SK-N-MC (cell line): ENCODE results near the gene SOD1.
A peak's percentile ranks its signal among the peaks of the same experiment; 100 is the strongest.

Source experiments
- DNase-seq: peaks from one replicate; pipeline ENCODE4 v3.0.0-alpha.2; 2011; ENCODE audit warnings: low read depth, low spot score
- H3K27ac ChIP-seq: fragments of 200-600 bp; sonication (generic); 2 replicates; pipeline ENCODE4 v1.5.1; 2016; ENCODE audit warnings: mixed run types
- H3K36me3 ChIP-seq: fragments of 200-600 bp; sonication (generic); 2 replicates; pipeline ENCODE4 v1.6.1; 2017; ENCODE audit warnings: antibody characterized with exemption, low read length, mixed read lengths; ENCODE audit not compliant: insufficient read depth
- H3K4me3 ChIP-seq: fragments of 200-600 bp; sonication (generic); 2 replicates; pipeline ENCODE4 v1.5.1; 2016
- H3K9ac ChIP-seq: fragments of 200-600 bp; sonication (generic); 2 replicates; pipeline ENCODE4 v1.8.0; 2017; ENCODE audit warnings: mixed run types, mixed read lengths; ENCODE audit not compliant: insufficient read length
- H3K9me3 ChIP-seq: fragments of 200-600 bp; sonication (generic); 2 replicates; pipeline ENCODE4 v1.6.1; 2017; ENCODE audit warnings: low read depth, mild to moderate bottlenecking, antibody characterized with exemption, low read length, moderate library complexity, mixed read lengths
- EZH2 ChIP-seq: fragments of 200-600 bp; sonication (generic); IDR thresholded peaks from one replicate; pipeline ENCODE4 v1.6.1; 2017; ENCODE audit warnings: antibody characterized with exemption
- FOXP2 ChIP-seq: optimal IDR thresholded peaks from 2 replicates; pipeline ENCODE3; 2011; ENCODE audit warnings: mild to moderate bottlenecking, moderate library complexity; ENCODE audit not compliant: insufficient read depth; ENCODE audit errors: extremely low read length, control extremely low read depth
- POLR2AphosphoS5 ChIP-seq: IDR thresholded peaks from 2 replicates; pipeline ENCODE4 v1.6.1; 2012; ENCODE audit warnings: mild to moderate bottlenecking, low read depth, low read length, borderline replicate concordance

The SOD1 gene

DNA sequence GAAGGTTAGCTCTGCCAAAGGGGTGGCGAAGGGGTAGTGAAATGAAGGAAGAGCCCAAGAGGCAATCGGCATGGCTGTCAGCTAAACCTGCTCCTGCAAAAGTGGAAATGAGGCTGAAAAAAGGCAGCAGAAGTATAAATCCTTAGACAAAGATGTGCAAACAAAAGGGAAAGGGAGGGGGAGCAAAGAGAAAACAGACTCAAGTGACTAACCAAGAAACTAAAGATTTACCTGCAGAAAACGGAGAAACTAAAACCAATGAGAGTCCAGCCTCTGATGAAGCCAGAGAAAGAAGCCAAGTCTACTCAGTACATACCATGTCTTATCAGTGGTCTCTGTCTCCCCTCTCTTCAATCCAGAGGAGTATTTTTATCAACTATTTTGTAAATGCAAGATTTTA lies 47.1 kb downstream of the SOD1 start:
- no peak for DNase-seq
- Histone ChIP-seq H3K36me3 (peaks cover 30% of the 10 kb centered on the region), H3K9ac (no peak overlapping the region), H3K4me3 (no peak overlapping the region), H3K9me3 (no peaks in the 10 kb centered on the region), H3K27ac (no peak overlapping the region)
- no peak for TF ChIP-seq POLR2AphosphoS5
- TF ChIP-seq EZH2, result no peak
- TF ChIP-seq FOXP2, result no peak

DNA sequence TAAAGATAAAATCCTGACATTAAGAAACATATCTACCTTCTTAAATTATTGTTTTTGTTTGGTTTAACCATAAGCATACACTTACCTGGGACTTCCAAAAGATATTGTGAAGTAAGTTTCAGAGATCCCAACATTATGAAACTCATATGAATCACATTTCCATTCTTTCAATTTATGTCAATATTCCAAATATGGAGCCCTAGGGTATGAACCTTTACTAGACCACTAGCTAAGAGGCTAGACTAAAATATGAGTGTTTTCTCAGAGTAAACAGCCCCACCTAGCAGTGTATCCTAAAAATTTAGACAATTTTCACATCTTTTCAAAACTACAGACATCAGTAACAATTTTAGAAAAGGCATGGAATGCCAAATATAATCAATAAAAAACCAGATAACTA lies 48.0 kb downstream of the SOD1 start:
- Histone ChIP-seq H3K27ac (no peak overlapping the region), H3K9me3 (no peaks in the 10 kb centered on the region), H3K36me3 (peaks cover 21% of the 10 kb centered on the region), H3K4me3 (no peak overlapping the region), H3K9ac (no peak overlapping the region)
- TF ChIP-seq POLR2AphosphoS5 (no peak), FOXP2 (no peak), EZH2 (no peak)
- no peak for DNase-seq

GRCh38 chr21:31708541-31708940 lies 49.0 kb downstream of the SOD1 start:
- DNase-seq, result no peak
- H3K9ac ChIP-seq, result no peak overlapping the region
- no peaks in the 10 kb centered on the region for H3K9me3 ChIP-seq
- TF ChIP-seq FOXP2 (no peak), POLR2AphosphoS5 (no peak), EZH2 (no peak)
- H3K36me3 ChIP-seq, result peaks cover 11% of the 10 kb centered on the region; the same call in 1 of the 2 replicates
- no peak overlapping the region for H3K27ac ChIP-seq
- no peak overlapping the region for H3K4me3 ChIP-seq

- Histone ChIP-seq H3K27ac (no peak overlapping the region), H3K9ac (no peak overlapping the region), H3K36me3 (0 out of 2 replicates have a peak, but pooled peaks cover 4% of the 10 kb centered on the region), H3K9me3 (no peaks in the 10 kb centered on the region), H3K4me3 (no peak overlapping the region)
- no peak for DNase-seq
- TF ChIP-seq EZH2 (no peak), POLR2AphosphoS5 (no peak), FOXP2 (no peak)
Observed at GRCh38 chr21:31710586-31710985, 51.1 kb downstream of the SOD1 start.

DNA sequence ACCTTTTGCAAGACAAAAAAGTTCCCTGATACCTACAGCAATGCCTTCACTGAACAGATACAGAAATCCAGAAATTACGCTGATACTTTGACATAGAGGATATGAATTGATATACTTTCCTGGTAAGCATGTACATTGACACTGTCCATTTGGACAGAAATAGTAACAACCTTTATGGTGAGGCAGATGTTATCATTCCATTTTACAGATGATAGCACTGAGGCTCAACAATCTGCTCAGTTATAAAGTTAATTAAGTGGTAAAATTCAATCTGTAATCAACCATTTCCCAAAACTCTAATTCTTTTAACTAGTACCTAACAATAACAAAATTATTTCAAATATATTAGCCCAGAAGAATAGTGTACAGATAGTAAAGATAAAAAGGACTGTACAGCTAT lies 51.8 kb downstream of the SOD1 start:
- Histone ChIP-seq H3K9ac (no peak overlapping the region), H3K36me3 (0 out of 2 replicates have a peak, but pooled peaks cover 3% of the 10 kb centered on the region), H3K9me3 (no peaks in the 10 kb centered on the region), H3K27ac (no peak overlapping the region), H3K4me3 (no peak overlapping the region)
- TF ChIP-seq FOXP2, result no peak
- TF ChIP-seq POLR2AphosphoS5, result no peak
- no peak for TF ChIP-seq EZH2
- no peak for DNase-seq

- Histone ChIP-seq H3K9me3 (no peaks in the 10 kb centered on the region), H3K9ac (no peak overlapping the region), H3K27ac (no peak overlapping the region), H3K36me3 (no peaks in the 10 kb centered on the region), H3K4me3 (no peak overlapping the region)
- DNase-seq, result no peak
- TF ChIP-seq POLR2AphosphoS5 (no peak), EZH2 (no peak), FOXP2 (no peak)
Observed at GRCh38 chr21:31711745-31712285, 52.3 kb downstream of the SOD1 start.

DNA sequence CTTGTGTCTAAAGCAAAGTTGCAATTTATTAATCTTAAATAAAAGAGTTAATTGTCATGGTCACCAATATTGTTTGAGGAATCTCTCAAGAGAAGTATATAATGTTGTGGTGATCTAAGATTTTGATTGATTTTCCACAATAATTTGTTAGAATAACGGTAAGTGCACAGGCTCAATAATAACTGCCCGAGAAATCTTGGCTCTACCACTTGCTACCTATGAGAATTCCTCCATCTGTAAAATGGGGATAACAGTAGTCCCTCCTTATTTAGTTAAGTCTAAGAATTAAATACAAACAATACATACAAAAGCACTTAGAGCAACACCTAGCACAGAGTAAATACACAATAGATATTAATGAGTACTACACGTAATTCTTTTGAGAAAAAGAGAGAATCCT lies 53.6 kb downstream of the SOD1 start:
- no peak overlapping the region for H3K27ac ChIP-seq
- H3K4me3 ChIP-seq, result no peak overlapping the region
- no peaks in the 10 kb centered on the region for H3K36me3 ChIP-seq
- no peak for TF ChIP-seq FOXP2
- TF ChIP-seq EZH2, result no peak
- TF ChIP-seq POLR2AphosphoS5, result no peak
- no peaks in the 10 kb centered on the region for H3K9me3 ChIP-seq
- DNase-seq, result no peak
- no peak overlapping the region for H3K9ac ChIP-seq

GRCh38 chr21:31713973-31714740 lies 54.7 kb downstream of the SOD1 start:
- Histone ChIP-seq H3K9ac (no peak overlapping the region), H3K9me3 (no peaks in the 10 kb centered on the region), H3K36me3 (no peaks in the 10 kb centered on the region), H3K4me3 (no peak overlapping the region), H3K27ac (peak overlapping the region; percentile 19; the same call in 1 of the 2 replicates)
- TF ChIP-seq EZH2 (no peak), POLR2AphosphoS5 (no peak), FOXP2 (no peak)
- no peak for DNase-seq

DNA sequence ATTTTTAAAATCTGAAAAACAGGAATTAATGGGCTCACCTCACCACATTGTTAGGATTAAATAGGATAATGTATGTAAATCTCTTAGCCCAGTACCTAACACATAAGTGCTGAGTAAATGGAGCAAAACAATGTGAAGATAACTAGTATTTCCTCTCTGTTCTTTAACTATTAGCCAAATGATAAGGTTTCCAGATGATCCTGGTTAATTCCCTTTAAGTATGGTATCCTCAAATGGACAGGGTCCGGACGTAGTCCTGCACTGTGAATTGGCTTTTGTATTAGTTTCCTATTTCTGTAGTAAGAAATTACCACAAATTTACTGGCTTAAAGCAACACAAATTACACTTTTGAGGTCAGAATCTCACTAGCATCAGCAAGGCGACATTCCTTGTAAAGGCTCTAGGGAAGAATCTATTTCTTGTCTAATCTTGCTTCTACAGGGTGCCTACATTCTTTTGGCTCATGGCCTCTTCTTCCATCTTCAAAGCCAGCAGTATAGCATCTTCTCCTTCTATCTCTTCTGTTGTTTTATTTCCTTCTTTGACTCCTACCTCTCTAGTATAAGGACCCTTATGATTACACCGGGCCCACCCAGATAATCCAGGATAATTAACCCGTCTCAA lies 55.4 kb downstream of the SOD1 start:
- Histone ChIP-seq H3K9ac (no peak overlapping the region), H3K4me3 (no peak overlapping the region), H3K36me3 (peaks cover 3% of the 10 kb centered on the region; the same call in 1 of the 2 replicates), H3K9me3 (no peaks in the 10 kb centered on the region), H3K27ac (no peak overlapping the region; the same call in 1 of the 2 replicates)
- no peak for DNase-seq
- TF ChIP-seq EZH2 (no peak), FOXP2 (no peak), POLR2AphosphoS5 (no peak)
